Measurements from ENCODE around the gene BNIP2. TPM values are rescaled to one million over a fixed set of nuclear protein-coding genes. Genes with fewer than 3 reads are reported as not detected.

BNIP2 gene
- total and polyA plus RNA-seq, 2 of the 13 experiments (the other 11 are each of a cell fraction or from before 2014, with no cell fraction given), result 17.4 to 57.6 TPM

DNA sequence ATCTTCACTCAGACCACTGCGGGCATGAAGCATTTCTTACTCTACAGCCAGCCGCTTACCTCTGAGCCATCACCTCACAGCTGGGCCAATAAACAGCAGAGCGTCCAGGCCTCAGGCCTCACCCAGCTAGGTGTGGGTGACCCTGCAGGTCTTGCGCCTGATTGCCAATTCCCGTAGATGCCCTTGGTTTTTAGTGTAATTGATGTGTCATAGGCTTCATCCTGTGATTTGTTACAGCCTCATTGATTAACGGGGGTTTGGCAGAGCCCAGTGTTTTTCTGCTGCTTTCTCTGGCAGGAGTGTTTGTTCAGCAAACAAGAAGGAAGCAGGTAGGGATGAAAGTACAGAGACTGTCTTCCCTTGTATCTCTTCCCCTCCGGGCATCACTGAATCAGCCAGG lies 49.6 kb upstream of the BNIP2 start (continued):
- TF ChIP-seq GABPA (IDR thresholded peaks at IDR 0.05; ENCODE audit: low read depth, low read length) (no peak), GABPA (CRISPR knock-in tag; IDR thresholded peaks at IDR 0.05; ENCODE audit: low read depth) (peak; percentile 30; the same call in 1 of the 2 replicates), CHD2 (IDR thresholded peaks at IDR 0.05; ENCODE audit: low read depth, low read length) (no peak), ATRX (CRISPR knock-in tag; IDR thresholded peaks at IDR 0.05; ENCODE audit: borderline replicate concordance) (no peak), HDAC1 (CRISPR knock-in tag; IDR thresholded peaks at IDR 0.05) (no peak), ZSCAN21 (CRISPR knock-in tag; IDR thresholded peaks at IDR 0.05; ENCODE audit: borderline replicate concordance) (no peak), SNAI1 (CRISPR knock-in tag; IDR thresholded peaks at IDR 0.05; ENCODE audit: borderline replicate concordance) (no peak), HDAC6 (IDR thresholded peaks at IDR 0.05; ENCODE audit: low read depth, low read length) (no peak), KDM1A (CRISPR knock-in tag; IDR thresholded peaks at IDR 0.05) (peak; percentile 50; the same call in 1 of the 2 replicates), ZNF563 (CRISPR knock-in tag; IDR thresholded peaks at IDR 0.05) (no peak), ZNF484 (CRISPR knock-in tag; IDR thresholded peaks at IDR 0.05; ENCODE audit: borderline replicate concordance, low read depth) (no peak), ZNF644 (CRISPR knock-in tag; IDR thresholded peaks at IDR 0.05; ENCODE audit: low read depth) (0 out of 2 replicates have a peak, but pooled peaks have one; percentile 17), FOXA3 (CRISPR knock-in tag; IDR thresholded peaks at IDR 0.05) (peak; percentile 69)
- TF ChIP-seq, protein P1, sequence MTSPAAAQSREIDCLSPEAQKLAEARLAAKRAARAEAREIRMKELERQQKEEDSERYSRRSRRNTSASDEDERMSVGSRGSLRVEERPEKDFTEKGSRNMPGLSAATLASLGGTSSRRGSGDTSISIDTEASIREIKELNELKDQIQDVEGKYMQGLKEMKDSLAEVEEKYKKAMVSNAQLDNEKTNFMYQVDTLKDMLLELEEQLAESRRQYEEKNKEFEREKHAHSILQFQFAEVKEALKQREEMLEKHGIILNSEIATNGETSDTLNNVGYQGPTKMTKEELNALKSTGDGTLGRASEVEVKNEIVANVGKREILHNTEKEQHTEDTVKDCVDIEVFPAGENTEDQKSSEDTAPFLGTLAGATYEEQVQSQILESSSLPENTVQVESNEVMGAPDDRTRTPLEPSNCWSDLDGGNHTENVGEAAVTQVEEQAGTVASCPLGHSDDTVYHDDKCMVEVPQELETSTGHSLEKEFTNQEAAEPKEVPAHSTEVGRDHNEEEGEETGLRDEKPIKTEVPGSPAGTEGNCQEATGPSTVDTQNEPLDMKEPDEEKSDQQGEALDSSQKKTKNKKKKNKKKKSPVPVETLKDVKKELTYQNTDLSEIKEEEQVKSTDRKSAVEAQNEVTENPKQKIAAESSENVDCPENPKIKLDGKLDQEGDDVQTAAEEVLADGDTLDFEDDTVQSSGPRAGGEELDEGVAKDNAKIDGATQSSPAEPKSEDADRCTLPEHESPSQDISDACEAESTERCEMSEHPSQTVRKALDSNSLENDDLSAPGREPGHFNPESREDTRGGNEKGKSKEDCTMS (CRISPR knock-in tag; conservative IDR thresholded peaks at IDR 0.05), result no peak
- TF ChIP-seq, protein P2, sequence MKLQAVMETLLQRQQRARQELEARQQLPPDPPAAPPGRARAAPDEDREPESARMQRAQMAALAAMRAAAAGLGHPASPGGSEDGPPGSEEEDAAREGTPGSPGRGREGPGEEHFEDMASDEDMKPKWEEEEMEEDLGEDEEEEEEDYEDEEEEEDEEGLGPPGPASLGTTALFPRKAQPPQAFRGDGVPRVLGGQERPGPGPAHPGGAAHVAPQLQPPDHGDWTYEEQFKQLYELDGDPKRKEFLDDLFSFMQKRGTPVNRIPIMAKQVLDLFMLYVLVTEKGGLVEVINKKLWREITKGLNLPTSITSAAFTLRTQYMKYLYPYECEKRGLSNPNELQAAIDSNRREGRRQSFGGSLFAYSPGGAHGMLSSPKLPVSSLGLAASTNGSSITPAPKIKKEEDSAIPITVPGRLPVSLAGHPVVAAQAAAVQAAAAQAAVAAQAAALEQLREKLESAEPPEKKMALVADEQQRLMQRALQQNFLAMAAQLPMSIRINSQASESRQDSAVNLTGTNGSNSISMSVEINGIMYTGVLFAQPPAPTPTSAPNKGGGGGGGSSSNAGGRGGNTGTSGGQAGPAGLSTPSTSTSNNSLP (IDR thresholded peaks at IDR 0.05; ENCODE audit: low read depth, low read length), result peak; percentile 39
- TF ChIP-seq, protein P3, sequence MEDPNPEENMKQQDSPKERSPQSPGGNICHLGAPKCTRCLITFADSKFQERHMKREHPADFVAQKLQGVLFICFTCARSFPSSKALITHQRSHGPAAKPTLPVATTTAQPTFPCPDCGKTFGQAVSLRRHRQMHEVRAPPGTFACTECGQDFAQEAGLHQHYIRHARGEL (CRISPR knock-in tag; IDR thresholded peaks at IDR 0.05), result no peak
- TF ChIP-seq, protein P4, sequence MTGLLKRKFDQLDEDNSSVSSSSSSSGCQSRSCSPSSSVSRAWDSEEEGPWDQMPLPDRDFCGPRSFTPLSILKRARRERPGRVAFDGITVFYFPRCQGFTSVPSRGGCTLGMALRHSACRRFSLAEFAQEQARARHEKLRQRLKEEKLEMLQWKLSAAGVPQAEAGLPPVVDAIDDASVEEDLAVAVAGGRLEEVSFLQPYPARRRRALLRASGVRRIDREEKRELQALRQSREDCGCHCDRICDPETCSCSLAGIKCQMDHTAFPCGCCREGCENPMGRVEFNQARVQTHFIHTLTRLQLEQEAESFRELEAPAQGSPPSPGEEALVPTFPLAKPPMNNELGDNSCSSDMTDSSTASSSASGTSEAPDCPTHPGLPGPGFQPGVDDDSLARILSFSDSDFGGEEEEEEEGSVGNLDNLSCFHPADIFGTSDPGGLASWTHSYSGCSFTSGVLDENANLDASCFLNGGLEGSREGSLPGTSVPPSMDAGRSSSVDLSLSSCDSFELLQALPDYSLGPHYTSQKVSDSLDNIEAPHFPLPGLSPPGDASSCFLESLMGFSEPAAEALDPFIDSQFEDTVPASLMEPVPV (CRISPR knock-in tag; IDR thresholded peaks at IDR 0.05), result no peak
- TF ChIP-seq, protein P5, sequence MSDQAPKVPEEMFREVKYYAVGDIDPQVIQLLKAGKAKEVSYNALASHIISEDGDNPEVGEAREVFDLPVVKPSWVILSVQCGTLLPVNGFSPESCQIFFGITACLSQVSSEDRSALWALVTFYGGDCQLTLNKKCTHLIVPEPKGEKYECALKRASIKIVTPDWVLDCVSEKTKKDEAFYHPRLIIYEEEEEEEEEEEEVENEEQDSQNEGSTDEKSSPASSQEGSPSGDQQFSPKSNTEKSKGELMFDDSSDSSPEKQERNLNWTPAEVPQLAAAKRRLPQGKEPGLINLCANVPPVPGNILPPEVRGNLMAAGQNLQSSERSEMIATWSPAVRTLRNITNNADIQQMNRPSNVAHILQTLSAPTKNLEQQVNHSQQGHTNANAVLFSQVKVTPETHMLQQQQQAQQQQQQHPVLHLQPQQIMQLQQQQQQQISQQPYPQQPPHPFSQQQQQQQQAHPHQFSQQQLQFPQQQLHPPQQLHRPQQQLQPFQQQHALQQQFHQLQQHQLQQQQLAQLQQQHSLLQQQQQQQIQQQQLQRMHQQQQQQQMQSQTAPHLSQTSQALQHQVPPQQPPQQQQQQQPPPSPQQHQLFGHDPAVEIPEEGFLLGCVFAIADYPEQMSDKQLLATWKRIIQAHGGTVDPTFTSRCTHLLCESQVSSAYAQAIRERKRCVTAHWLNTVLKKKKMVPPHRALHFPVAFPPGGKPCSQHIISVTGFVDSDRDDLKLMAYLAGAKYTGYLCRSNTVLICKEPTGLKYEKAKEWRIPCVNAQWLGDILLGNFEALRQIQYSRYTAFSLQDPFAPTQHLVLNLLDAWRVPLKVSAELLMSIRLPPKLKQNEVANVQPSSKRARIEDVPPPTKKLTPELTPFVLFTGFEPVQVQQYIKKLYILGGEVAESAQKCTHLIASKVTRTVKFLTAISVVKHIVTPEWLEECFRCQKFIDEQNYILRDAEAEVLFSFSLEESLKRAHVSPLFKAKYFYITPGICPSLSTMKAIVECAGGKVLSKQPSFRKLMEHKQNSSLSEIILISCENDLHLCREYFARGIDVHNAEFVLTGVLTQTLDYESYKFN (CRISPR knock-in tag; conservative IDR thresholded peaks at IDR 0.05), result peak; percentile 71
- TF ChIP-seq, protein P6, sequence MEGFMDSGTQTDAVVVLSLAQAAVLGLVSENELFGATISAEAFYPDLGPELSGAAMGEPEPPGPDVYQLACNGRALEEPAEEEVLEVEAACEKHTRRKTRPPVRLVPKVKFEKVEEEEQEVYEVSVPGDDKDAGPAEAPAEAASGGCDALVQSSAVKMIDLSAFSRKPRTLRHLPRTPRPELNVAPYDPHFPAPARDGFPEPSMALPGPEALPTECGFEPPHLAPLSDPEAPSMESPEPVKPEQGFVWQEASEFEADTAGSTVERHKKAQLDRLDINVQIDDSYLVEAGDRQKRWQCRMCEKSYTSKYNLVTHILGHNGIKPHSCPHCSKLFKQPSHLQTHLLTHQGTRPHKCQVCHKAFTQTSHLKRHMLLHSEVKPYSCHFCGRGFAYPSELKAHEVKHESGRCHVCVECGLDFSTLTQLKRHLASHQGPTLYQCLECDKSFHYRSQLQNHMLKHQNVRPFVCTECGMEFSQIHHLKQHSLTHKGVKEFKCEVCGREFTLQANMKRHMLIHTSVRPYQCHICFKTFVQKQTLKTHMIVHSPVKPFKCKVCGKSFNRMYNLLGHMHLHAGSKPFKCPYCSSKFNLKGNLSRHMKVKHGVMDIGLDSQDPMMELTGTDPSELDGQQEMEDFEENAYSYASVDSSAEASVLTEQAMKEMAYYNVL (CRISPR knock-in tag; IDR thresholded peaks at IDR 0.05; ENCODE audit: borderline replicate concordance), result peak; percentile 36; the same call in 1 of the 2 replicates
